H1 (cell line): ENCODE measurements around the gene RNF111. TPM values are rescaled to one million over a fixed set of nuclear protein-coding genes. Genes with fewer than 3 reads are reported as not detected.
A peak's percentile ranks its signal among the peaks of the same experiment; 100 is the strongest.

Source experiments
- CTCF ChIA-PET: fragments of 300-600 bp; sonication (Branson Sonifier 250); formaldehyde crosslinking; loops from one replicate; lab custom pipeline; 2021; ENCODE audit not compliant: partially characterized antibody; lab: Charles Lee
- POLR2A ChIA-PET: fragments of 300-600 bp; sonication (Branson Sonifier 250); formaldehyde crosslinking; loops from one replicate; lab custom pipeline; 2021; ENCODE audit warnings: inconsistent platforms; ENCODE audit not compliant: partially characterized antibody; lab: Charles Lee
- DNase-seq, 2 experiments: peaks; one replicate each; pipeline versions ENCODE4 v3.0.0 to v3.0.0-alpha.2; 2010 to 2022; ENCODE audit warnings: low spot score in 2 of 2, low read depth in 1 of 2, mixed read lengths in 1 of 2
- FAIRE-seq: peaks from 2 replicates; lab custom pipeline; 2011; peaks lifted over from hg19 to GRCh38; lab: Jason Lieb, UNC
- H2AFZ ChIP-seq: 2 replicates; pipeline ENCODE4 v1.8.1; 2012; ENCODE audit warnings: low read length, inconsistent platforms
- H2AK5ac ChIP-seq: 2 replicates; pipeline ENCODE4 v1.6.1; 2013; ENCODE audit warnings: low read depth, low read length
- H2BK120ac ChIP-seq: replicated peaks from 2 replicates; pipeline ENCODE3; 2013; ENCODE audit warnings: low read depth, low read length, inconsistent platforms
- H2BK12ac ChIP-seq: 2 replicates; pipeline ENCODE4 v1.6.1; 2013; ENCODE audit warnings: low read depth, low read length
- H2BK15ac ChIP-seq: 2 replicates; pipeline ENCODE4 v1.6.1; 2013; ENCODE audit warnings: low read length
- H2BK20ac ChIP-seq: 2 replicates; pipeline ENCODE4 v1.6.1; 2013; ENCODE audit warnings: low read length
- H2BK5ac ChIP-seq: 2 replicates; pipeline ENCODE4 v1.6.1; 2013; ENCODE audit warnings: low read depth, low read length
- H3K14ac ChIP-seq: 2 replicates; pipeline ENCODE4 v1.6.1; 2013; ENCODE audit warnings: inconsistent platforms; ENCODE audit not compliant: insufficient read length
- H3K18ac ChIP-seq: 2 replicates; pipeline ENCODE4 v1.6.1; 2013; ENCODE audit warnings: low read length; ENCODE audit errors: extremely low read depth
- H3K23ac ChIP-seq: 2 replicates; pipeline ENCODE4 v1.6.1; 2013; ENCODE audit warnings: inconsistent platforms; ENCODE audit not compliant: insufficient read length
- H3K23me2 ChIP-seq: 2 replicates; pipeline ENCODE4 v1.6.1; 2013; ENCODE audit warnings: low read depth, low read length
- H3K27ac ChIP-seq: 2 replicates; pipeline ENCODE4 v1.6.1; 2011; ENCODE audit warnings: low read depth, low read length, inconsistent platforms
- H3K27me3 ChIP-seq, 4 experiments: replicated peaks in 1 of 4; 1 replicate in 1 of 4; 2 replicates in 3 of 4; pipeline versions ENCODE4 v1.6.1 to v1.8.1; 2011 to 2013; ENCODE audit warnings: low read length in 3 of 4, mild to moderate bottlenecking in 3 of 4, inconsistent platforms in 2 of 4, mixed read lengths in 2 of 4, moderate library complexity in 1 of 4; ENCODE audit not compliant: control insufficient read depth in 3 of 4, insufficient read depth in 3 of 4; ENCODE audit errors: extremely low read depth in 1 of 4
- H3K36me3 ChIP-seq, 4 experiments: 2 replicates each; pipeline versions ENCODE4 v1.6.1 to v1.8.1; 2011 to 2013; ENCODE audit warnings: mild to moderate bottlenecking in 4 of 4, low read length in 3 of 4, moderate library complexity in 2 of 4, control low read depth in 1 of 4, inconsistent platforms in 1 of 4; ENCODE audit not compliant: insufficient read depth in 4 of 4, control insufficient read depth in 2 of 4
- H3K4ac ChIP-seq: replicated peaks from 2 replicates; pipeline ENCODE3; 2013; ENCODE audit warnings: low read length, low read depth, mixed read lengths, inconsistent platforms; ENCODE audit not compliant: insufficient read length
- H3K4me1 ChIP-seq, 4 experiments: replicated peaks in 1 of 4; 1 replicate in 1 of 4; 2 replicates in 3 of 4; pipeline versions ENCODE4 v1.6.1 to v1.8.1; 2011 to 2013; ENCODE audit warnings: low read length in 3 of 4, inconsistent platforms in 2 of 4, mixed read lengths in 1 of 4; ENCODE audit not compliant: insufficient read depth in 4 of 4, control insufficient read depth in 3 of 4
- H3K4me2 ChIP-seq, 2 experiments: 2 replicates each; pipeline versions ENCODE4 v1.6.1 to v1.8.1; 2011 to 2013; ENCODE audit warnings: low read depth in 2 of 2, low read length in 2 of 2, control low read depth in 1 of 2, inconsistent platforms in 1 of 2, mild to moderate bottlenecking in 1 of 2; ENCODE audit not compliant: insufficient read depth in 1 of 2
- H3K4me3 ChIP-seq, 4 experiments: fragments of 200-600, 300-600 bp in 1 of 4; sonication (generic), shearing (Covaris generic), sonication (Bioruptor Twin) in 1 of 4; 2 replicates each; pipeline versions ENCODE4 v1.5.1 to v1.8.1; 2011 to 2016; ENCODE audit warnings: low read length in 4 of 4, low read depth in 3 of 4, control low read depth in 2 of 4, inconsistent platforms in 2 of 4, mild to moderate bottlenecking in 2 of 4, mixed read lengths in 1 of 4, moderate library complexity in 1 of 4; ENCODE audit not compliant: insufficient read depth in 2 of 4; ENCODE audit errors: extremely low read depth in 1 of 4
- H3K56ac ChIP-seq: replicated peaks from 2 replicates; pipeline ENCODE3; 2013; ENCODE audit warnings: low read depth, mild to moderate bottlenecking, mixed read lengths, low read length, inconsistent platforms; ENCODE audit not compliant: insufficient read length
- H3K79me1 ChIP-seq: 2 replicates; pipeline ENCODE4 v1.6.1; 2013; ENCODE audit warnings: low read depth, low read length, control low read depth
- H3K79me2 ChIP-seq, 2 experiments: 2 replicates each; pipeline versions ENCODE4 v1.6.1 to v1.8.1; 2012 to 2013; ENCODE audit warnings: low read length in 2 of 2, mild to moderate bottlenecking in 2 of 2, inconsistent platforms in 1 of 2; ENCODE audit not compliant: insufficient read depth in 2 of 2, control insufficient read depth in 1 of 2
- H3K9ac ChIP-seq, 4 experiments: replicated peaks in 1 of 4; 1 replicate in 1 of 4; 2 replicates in 3 of 4; pipeline versions ENCODE4 v1.6.1 to v1.8.1; 2011 to 2013; ENCODE audit warnings: low read depth in 3 of 4, low read length in 3 of 4, control low read depth in 2 of 4, mild to moderate bottlenecking in 2 of 4, moderate library complexity in 2 of 4, inconsistent platforms in 1 of 4; ENCODE audit errors: extremely low read depth in 1 of 4
- H3K9me3 ChIP-seq, 2 experiments: 2 replicates each; pipeline versions ENCODE4 v1.6.1 to v1.8.1; 2012 to 2013; ENCODE audit warnings: mild to moderate bottlenecking in 2 of 2, moderate library complexity in 2 of 2, control low read depth in 1 of 2, inconsistent platforms in 1 of 2, low read depth in 1 of 2, low read length in 1 of 2, mixed read lengths in 1 of 2; ENCODE audit not compliant: insufficient read depth in 2 of 2
- H4K20me1 ChIP-seq, 2 experiments: replicated peaks in 1 of 2; 2 replicates each; pipeline versions ENCODE3 to v1.8.1; 2011 to 2013; ENCODE audit warnings: inconsistent platforms in 2 of 2, low read length in 2 of 2, mild to moderate bottlenecking in 1 of 2; ENCODE audit not compliant: insufficient read depth in 2 of 2, control insufficient read depth in 1 of 2
- H4K5ac ChIP-seq: 2 replicates; pipeline ENCODE4 v1.6.1; 2013; ENCODE audit warnings: low read length, low read depth, mixed read lengths, inconsistent platforms; ENCODE audit not compliant: insufficient read length
- H4K8ac ChIP-seq: 2 replicates; pipeline ENCODE4 v1.8.0; 2013; ENCODE audit warnings: mild to moderate bottlenecking, moderate library complexity, low read length, inconsistent platforms; ENCODE audit not compliant: insufficient read depth; ENCODE audit errors: extremely low read depth
- H4K91ac ChIP-seq: replicated peaks from 2 replicates; pipeline ENCODE3; 2013; ENCODE audit warnings: low read length, mixed read lengths, inconsistent platforms; ENCODE audit not compliant: insufficient read length
- CREB1 ChIP-seq: IDR thresholded peaks from 2 replicates; pipeline ENCODE4 v1.6.1; 2012; ENCODE audit warnings: inconsistent platforms
- CTBP2 ChIP-seq: IDR thresholded peaks from 2 replicates; pipeline ENCODE4 v1.7.0; 2011; ENCODE audit warnings: borderline replicate concordance, mild to moderate bottlenecking, moderate library complexity, mixed read lengths, low read length; ENCODE audit not compliant: insufficient read depth, insufficient read length
- KDM4A ChIP-seq: IDR thresholded peaks from one replicate; pipeline ENCODE4 v1.7.1; 2012; ENCODE audit warnings: low read depth, mild to moderate bottlenecking, moderate library complexity, low read length, inconsistent platforms; ENCODE audit not compliant: severe bottlenecking
- NRF1 ChIP-seq: IDR thresholded peaks from 2 replicates; pipeline ENCODE4 v1.6.1; 2011; ENCODE audit warnings: mild to moderate bottlenecking, low read depth, low read length, improper control_type of control experiment
- PHF8 ChIP-seq: fragments of 200-600 bp; sonication (generic); conservative IDR thresholded peaks from 2 replicates; pipeline ENCODE4 v1.7.1; 2012; ENCODE audit warnings: low read depth, mild to moderate bottlenecking, inconsistent platforms, low read length, moderate library complexity
- RBBP5 ChIP-seq: IDR thresholded peaks from 2 replicates; pipeline ENCODE4 v1.7.1; 2012; ENCODE audit warnings: low read depth, mild to moderate bottlenecking, inconsistent platforms, low read length, moderate library complexity, borderline replicate concordance
- RNF2 ChIP-seq: fragments of 200-900, 300-1000 bp; sonication (generic); IDR thresholded peaks from 2 replicates; pipeline ENCODE4 v1.7.1; 2016; ENCODE audit warnings: borderline replicate concordance, low read depth, mild to moderate bottlenecking, antibody characterized with exemption, low read length; ENCODE audit not compliant: poor library complexity, severe bottlenecking; ENCODE audit errors: missing control alignments
- SAP30 ChIP-seq: fragments of 300-600 bp; sonication (generic); IDR thresholded peaks from 2 replicates; pipeline ENCODE4 v1.7.1; 2012; ENCODE audit warnings: low read length, moderate library complexity, mild to moderate bottlenecking, inconsistent platforms; ENCODE audit not compliant: insufficient read depth, insufficient replicate concordance
- SIRT6 ChIP-seq: IDR thresholded peaks from one replicate; pipeline ENCODE4 v1.7.1; 2012; ENCODE audit warnings: low read length, inconsistent platforms
- WGBS, 2 experiments: shearing (Covaris generic) in 1 of 2; methylation state at CpG; one replicate each; pipeline versions ENCODE4 v1.1.6 to v1.1.7; 2013 to 2015; ENCODE audit warnings: low lambda C conversion rate in 2 of 2, mixed read lengths in 2 of 2, inconsistent platforms in 1 of 2, low coverage in 1 of 2, missing lambda C conversion rate in 1 of 2; ENCODE audit not compliant: insufficient replicate concordance in 2 of 2, insufficient coverage in 1 of 2, insufficient read length in 1 of 2; ENCODE audit errors: extremely low coverage in 1 of 2, missing lambda C conversion rate in 1 of 2; 5-methylcytosine and 5-hydroxymethylcytosine counted together
- polyA plus RNA-seq, 7 experiments: library from polyadenylated mRNA; depleted of rRNA in 3 of 7; stranded (reverse) in 5 of 7; unstranded in 2 of 7; fragments of >200 nt in 5 of 7; fragments of 200-250 nt in 2 of 7; gene quantifications; 1 replicate in 5 of 7; 2 replicates in 1 of 7; 4 replicates in 1 of 7; pipeline versions ENCODE4 v1.2.1 to v1.2.3, GENCODE V29; 2011 to 2013; ENCODE audit warnings: missing spikeins in 2 of 7, mixed read lengths in 2 of 7
- total RNA-seq: library from RNA; stranded (reverse); fragmentation: NEBNext Ultra II Directional; extraction: Animal tissue kit (Norgen Biotek cat#: 25700); gene quantifications from 2 replicates; pipeline ENCODE4 v1.2.1, GENCODE V29; 2021

RNF111 gene
- total and polyA plus RNA-seq, 2 of the 8 experiments (the other 6 are each of a cell fraction or from before 2014, with no cell fraction given), result 18.5 to 26.6 TPM

GRCh38 chr15:58988006-58988785, 733 bp downstream of the RNF111 start:
- H3K79me2 ChIP-seq, result peaks cover 0 to 51% of the 10 kb centered on the region in 2 experiments; a peak in 3 of 4 replicates
- H3K27me3 ChIP-seq, result no peaks in the 10 kb centered on the region
- peak overlapping the region; percentile 92 for H4K8ac ChIP-seq
- 2% methylated on average over 24 of the region's 36 CpGs; no CpG with 5 or more reads in 1 of the 2 experiments for WGBS, 2 experiments
- ChIA-PET CTCF (interaction anchor here (0.9 to 1.5 kb wide), 2 partner anchors 9 to 15 kb away, joined by 4 to 5 read pairs; no protein-coding TSS in a partner anchor), POLR2A (interaction anchor here (0.6 to 2.1 kb wide), 4 partner anchors 9 to 117 kb away, joined by 3 to 6 read pairs (median 3); no protein-coding TSS in a partner anchor)
- H3K4ac ChIP-seq, result no peak overlapping the region
- no peaks in the 10 kb centered on the region for H3K9me3 ChIP-seq
- peak overlapping the region; percentile 88 for H2BK15ac ChIP-seq
- H3K4me3 ChIP-seq, result peak overlapping the region; percentile 85 to 97 (median 96)
- peak; percentile 19 to 77 for DNase-seq
- H2BK120ac ChIP-seq, result no peak overlapping the region
- H2BK5ac ChIP-seq, result peak overlapping the region; percentile 92; the same call in 1 of the 2 replicates
- no peak for FAIRE-seq
- H3K4me2 ChIP-seq, result peak overlapping the region; percentile 81
- peak overlapping the region; percentile 68; the same call in 1 of the 2 replicates for H3K27ac ChIP-seq
- no peak overlapping the region for H2BK12ac ChIP-seq
- no peaks in the 10 kb centered on the region; the same call in 1 of the 2 replicates for H3K79me1 ChIP-seq
- H4K20me1 ChIP-seq, result peaks cover 0 to 1% of the 10 kb centered on the region in 2 experiments
- no peaks in the 10 kb centered on the region; the same call in 1 of the 2 replicates for H3K23me2 ChIP-seq
- H3K9ac ChIP-seq, result peak overlapping the region; percentile 73 to 91 (median 82)
- H3K36me3 ChIP-seq, result peaks cover 0 to 7% (median 2%) of the 10 kb centered on the region in 4 experiments; a peak in 1 of 8 replicates
- H3K18ac ChIP-seq, result peak overlapping the region; percentile 94
- H3K23ac ChIP-seq, result no peak overlapping the region
- peak overlapping the region; percentile 63 for H3K56ac ChIP-seq
- H2AK5ac ChIP-seq, result no peak overlapping the region
- H2AFZ ChIP-seq, result peak overlapping the region; percentile 96; the same call in 1 of the 2 replicates
- no peak overlapping the region for H3K14ac ChIP-seq
- peak overlapping the region; percentile 76 for H4K91ac ChIP-seq
- H4K5ac ChIP-seq, result peak overlapping the region; percentile 82
- peaks cover 0 to 3% (median 0%) of the 10 kb centered on the region in 4 experiments; a peak in 3 of 7 replicates for H3K4me1 ChIP-seq
- 0 out of 2 replicates have a peak overlapping the region, but pooled peaks have one; percentile 52 for H2BK20ac ChIP-seq
- TF ChIP-seq SAP30 (peak; percentile 67), CTBP2 (no peak), RBBP5 (peak; percentile 33; the same call in 1 of the 2 replicates), CREB1 (no peak), KDM4A (peak; percentile 36), SIRT6 (no peak), PHF8 (peak; percentile 51), NRF1 (peak; percentile 9; the same call in 1 of the 2 replicates), RNF2 (no peak)
